ENCODE results near the gene HCFC1.
A peak's percentile ranks its signal among the peaks of the same experiment; 100 is the strongest.

Gene HCFC1

GRCh38 chrX:153968754-153969124 is 2.9 kb downstream of the HCFC1 start:
- no peak overlapping the region for H2AK5ac ChIP-seq (ENCODE audit: low read depth, low read length)
- H3K23ac ChIP-seq (ENCODE audit: low read depth, low read length, poor library complexity), result no peak overlapping the region
- peak overlapping the region; percentile 66 to 80 for H3K4me3 ChIP-seq (ENCODE audit: low read length in 2 of 2)
- no peak overlapping the region for H3K27ac ChIP-seq (replicated peaks; ENCODE audit: low read length)
- H3K27me3 ChIP-seq (ENCODE audit: control insufficient read depth in 3 of 3, insufficient read depth in 3 of 3, low read depth in 1 of 3, low read length in 3 of 3), result peaks cover 0 to 9% (median 0%) of the 10 kb centered on the region in 3 experiments
- peaks cover 3% of the 10 kb centered on the region for H3K79me1 ChIP-seq (ENCODE audit: low read depth, low read length)
- no peak overlapping the region for H2AFZ ChIP-seq (ENCODE audit: low read length)
- H4K8ac ChIP-seq (ENCODE audit: low read depth, low read length), result no peak overlapping the region
- no peak overlapping the region for H2BK15ac ChIP-seq (ENCODE audit: low read length)
- H3K4me2 ChIP-seq (ENCODE audit: insufficient read depth, low read length, poor library complexity, severe bottlenecking), result peak overlapping the region; percentile 69
- H3K14ac ChIP-seq (ENCODE audit: low read length), result no peak overlapping the region
- H3K9ac ChIP-seq (ENCODE audit: low read depth, low read length, poor library complexity), result no peak overlapping the region
- no peak overlapping the region for H3K4ac ChIP-seq (ENCODE audit: low read length)
- peaks cover 16 to 28% of the 10 kb centered on the region in 2 donors for H3K4me1 ChIP-seq (ENCODE audit: control insufficient read depth in 2 of 2, insufficient read depth in 1 of 2, low read depth in 1 of 2, low read length in 2 of 2)
- no peaks in the 10 kb centered on the region for H3K9me3 ChIP-seq (replicated peaks in 1 of 2; ENCODE audit: control insufficient read depth in 2 of 2, insufficient read depth in 1 of 2, low read depth in 1 of 2, low read length in 2 of 2)
- no peak overlapping the region for H2BK5ac ChIP-seq (ENCODE audit: low read length)
- H3K36me3 ChIP-seq (replicated peaks in 1 of 2; ENCODE audit: control insufficient read depth in 2 of 2, insufficient read depth in 2 of 2, low read length in 2 of 2), result peaks cover 4 to 56% of the 10 kb centered on the region in 2 donors
- H3K18ac ChIP-seq (ENCODE audit: low read length), result no peak overlapping the region
- no peak overlapping the region for H2BK120ac ChIP-seq (ENCODE audit: low read depth, low read length)
- no peak for DNase-seq (ENCODE audit: low spot score)
- H2BK12ac ChIP-seq (ENCODE audit: low read length), result no peak overlapping the region
- WGBS, 2 donors (ENCODE audit: extremely low coverage in 2 of 2, insufficient read length in 2 of 2, insufficient replicate concordance in 1 of 2), result no CpG with 5 or more reads among the region's 12 CpGs
- no peak overlapping the region for H4K91ac ChIP-seq (ENCODE audit: low read depth, low read length, poor library complexity)

- Histone ChIP-seq H2AK5ac (ENCODE audit: low read depth, low read length) (no peak overlapping the region), H3K9ac (ENCODE audit: low read depth, low read length, poor library complexity) (no peak overlapping the region), H3K36me3 (replicated peaks in 1 of 2; ENCODE audit: control insufficient read depth in 2 of 2, insufficient read depth in 2 of 2, low read length in 2 of 2) (peaks cover 4 to 61% of the 10 kb centered on the region in 2 donors), H3K9me3 (replicated peaks in 1 of 2; ENCODE audit: control insufficient read depth in 2 of 2, insufficient read depth in 1 of 2, low read depth in 1 of 2, low read length in 2 of 2) (no peaks in the 10 kb centered on the region), H3K4me2 (ENCODE audit: insufficient read depth, low read length, poor library complexity, severe bottlenecking) (peak overlapping the region; percentile 37), H3K27ac (replicated peaks; ENCODE audit: low read length) (no peak overlapping the region), H2AFZ (ENCODE audit: low read length) (no peak overlapping the region), H2BK120ac (ENCODE audit: low read depth, low read length) (no peak overlapping the region), H3K14ac (ENCODE audit: low read length) (no peak overlapping the region), H2BK15ac (ENCODE audit: low read length) (no peak overlapping the region), H3K4me1 (ENCODE audit: control insufficient read depth in 2 of 2, insufficient read depth in 1 of 2, low read depth in 1 of 2, low read length in 2 of 2) (peaks cover 16 to 24% of the 10 kb centered on the region in 2 donors), H2BK5ac (ENCODE audit: low read length) (no peak overlapping the region), H3K4ac (ENCODE audit: low read length) (no peak overlapping the region), H3K4me3 (ENCODE audit: low read length in 2 of 2) (peak overlapping the region in 1 of 2 donors; percentile 34), H3K79me1 (ENCODE audit: low read depth, low read length) (peaks cover 3% of the 10 kb centered on the region), H2BK12ac (ENCODE audit: low read length) (no peak overlapping the region), H4K91ac (ENCODE audit: low read depth, low read length, poor library complexity) (no peak overlapping the region), H3K27me3 (ENCODE audit: control insufficient read depth in 3 of 3, insufficient read depth in 3 of 3, low read depth in 1 of 3, low read length in 3 of 3) (peaks cover 0 to 6% (median 0%) of the 10 kb centered on the region in 3 experiments), H3K23ac (ENCODE audit: low read depth, low read length, poor library complexity) (no peak overlapping the region), H4K8ac (ENCODE audit: low read depth, low read length) (no peak overlapping the region), H3K18ac (ENCODE audit: low read length) (no peak overlapping the region)
- no peak for DNase-seq (ENCODE audit: low spot score)
- no CpG with 5 or more reads among the region's 9 CpGs for WGBS, 2 donors (ENCODE audit: extremely low coverage in 2 of 2, insufficient read length in 2 of 2, insufficient replicate concordance in 1 of 2)
These were observed 3.4 kb downstream of the HCFC1 start for GRCh38 chrX:153968255-153968654.

- no peaks in the 10 kb centered on the region for H3K9me3 ChIP-seq (replicated peaks in 1 of 2; ENCODE audit: control insufficient read depth in 2 of 2, insufficient read depth in 1 of 2, low read depth in 1 of 2, low read length in 2 of 2)
- H3K36me3 ChIP-seq (replicated peaks in 1 of 2; ENCODE audit: control insufficient read depth in 2 of 2, insufficient read depth in 2 of 2, low read length in 2 of 2), result peaks cover 7 to 66% of the 10 kb centered on the region in 2 donors
- H3K4me1 ChIP-seq (ENCODE audit: control insufficient read depth in 2 of 2, insufficient read depth in 1 of 2, low read depth in 1 of 2, low read length in 2 of 2), result peaks cover 16 to 20% of the 10 kb centered on the region in 2 donors
- H3K14ac ChIP-seq (ENCODE audit: low read length), result no peak overlapping the region
- H2BK12ac ChIP-seq (ENCODE audit: low read length), result no peak overlapping the region
- no peak overlapping the region for H2AK5ac ChIP-seq (ENCODE audit: low read depth, low read length)
- no peak overlapping the region for H3K18ac ChIP-seq (ENCODE audit: low read length)
- H4K8ac ChIP-seq (ENCODE audit: low read depth, low read length), result no peak overlapping the region
- peaks cover 6% of the 10 kb centered on the region for H3K79me1 ChIP-seq (ENCODE audit: low read depth, low read length)
- no peak overlapping the region for H3K4ac ChIP-seq (ENCODE audit: low read length)
- H2BK15ac ChIP-seq (ENCODE audit: low read length), result no peak overlapping the region
- DNase-seq (ENCODE audit: low spot score), result no peak
- no peak overlapping the region for H4K91ac ChIP-seq (ENCODE audit: low read depth, low read length, poor library complexity)
- no peak overlapping the region for H3K4me3 ChIP-seq (ENCODE audit: low read length in 2 of 2)
- H2AFZ ChIP-seq (ENCODE audit: low read length), result no peak overlapping the region
- no peak overlapping the region for H2BK5ac ChIP-seq (ENCODE audit: low read length)
- H3K9ac ChIP-seq (ENCODE audit: low read depth, low read length, poor library complexity), result peak overlapping the region; percentile 63
- H3K27me3 ChIP-seq (ENCODE audit: control insufficient read depth in 3 of 3, insufficient read depth in 3 of 3, low read depth in 1 of 3, low read length in 3 of 3), result peaks cover 0 to 5% (median 0%) of the 10 kb centered on the region in 3 experiments
- H3K27ac ChIP-seq (replicated peaks; ENCODE audit: low read length), result no peak overlapping the region
- no peak overlapping the region for H2BK120ac ChIP-seq (ENCODE audit: low read depth, low read length)
- WGBS, 2 donors (ENCODE audit: extremely low coverage in 2 of 2, insufficient read length in 2 of 2, insufficient replicate concordance in 1 of 2), result no CpG with 5 or more reads among the region's 16 CpGs
- H3K4me2 ChIP-seq (ENCODE audit: insufficient read depth, low read length, poor library complexity, severe bottlenecking), result peak overlapping the region; percentile 37
- no peak overlapping the region for H3K23ac ChIP-seq (ENCODE audit: low read depth, low read length, poor library complexity)
These were observed 3.9 kb downstream of the HCFC1 start for GRCh38 chrX:153967536-153968224.

GRCh38 chrX:153966841-153967535 is 4.6 kb downstream of the HCFC1 start:
- Histone ChIP-seq H3K36me3 (replicated peaks in 1 of 2; ENCODE audit: control insufficient read depth in 2 of 2, insufficient read depth in 2 of 2, low read length in 2 of 2) (peaks cover 14 to 73% of the 10 kb centered on the region in 2 donors), H3K9me3 (replicated peaks in 1 of 2; ENCODE audit: control insufficient read depth in 2 of 2, insufficient read depth in 1 of 2, low read depth in 1 of 2, low read length in 2 of 2) (no peaks in the 10 kb centered on the region), H2BK12ac (ENCODE audit: low read length) (no peak overlapping the region), H3K14ac (ENCODE audit: low read length) (no peak overlapping the region), H2BK5ac (ENCODE audit: low read length) (no peak overlapping the region), H3K4me2 (ENCODE audit: insufficient read depth, low read length, poor library complexity, severe bottlenecking) (no peak overlapping the region), H3K23ac (ENCODE audit: low read depth, low read length, poor library complexity) (no peak overlapping the region), H3K79me1 (ENCODE audit: low read depth, low read length) (peaks cover 9% of the 10 kb centered on the region), H2AFZ (ENCODE audit: low read length) (no peak overlapping the region), H3K27ac (replicated peaks; ENCODE audit: low read length) (no peak overlapping the region), H2AK5ac (ENCODE audit: low read depth, low read length) (no peak overlapping the region), H3K27me3 (ENCODE audit: control insufficient read depth in 3 of 3, insufficient read depth in 3 of 3, low read depth in 1 of 3, low read length in 3 of 3) (peaks cover 0 to 5% (median 0%) of the 10 kb centered on the region in 3 experiments), H2BK120ac (ENCODE audit: low read depth, low read length) (no peak overlapping the region), H3K18ac (ENCODE audit: low read length) (no peak overlapping the region), H2BK15ac (ENCODE audit: low read length) (no peak overlapping the region), H3K4ac (ENCODE audit: low read length) (no peak overlapping the region), H4K91ac (ENCODE audit: low read depth, low read length, poor library complexity) (no peak overlapping the region), H4K8ac (ENCODE audit: low read depth, low read length) (no peak overlapping the region), H3K4me1 (ENCODE audit: control insufficient read depth in 2 of 2, insufficient read depth in 1 of 2, low read depth in 1 of 2, low read length in 2 of 2) (peaks cover 16 to 20% of the 10 kb centered on the region in 2 donors), H3K4me3 (ENCODE audit: low read length in 2 of 2) (no peak overlapping the region), H3K9ac (ENCODE audit: low read depth, low read length, poor library complexity) (peak overlapping the region; percentile 63)
- WGBS, 2 donors (ENCODE audit: extremely low coverage in 2 of 2, insufficient read length in 2 of 2, insufficient replicate concordance in 1 of 2), result no CpG with 5 or more reads among the region's 14 CpGs
- no peak for DNase-seq (ENCODE audit: low spot score)
